ENCODE data around the gene SH3BP4.

- no peak for TF ChIP-seq CTCF (IDR thresholded peaks at IDR 0.05)
- no peak for TF ChIP-seq EP300 (IDR thresholded peaks at IDR 0.05; ENCODE audit: low read depth)
- TF ChIP-seq POLR2AphosphoS5 (IDR thresholded peaks at IDR 0.05) = no peak
These were observed 65.6 kb downstream of the SH3BP4 start for GRCh38 chr2:235017441-235017840.

All from transverse colon (tissue), 4 donors.